Fibroblast of villous mesenchyme (primary cell): ENCODE data around the gene ERBB4. TPM values are rescaled to one million over a fixed set of nuclear protein-coding genes. Genes with fewer than 3 reads are reported as not detected.

ENCODE experiments used
- DNase-seq: peaks from one replicate; pipeline ENCODE4 v3.0.0-alpha.2; 2010; ENCODE audit warnings: low read depth
- H3K4me3 ChIP-seq: 2 replicates; pipeline ENCODE4 v1.5.1; 2011; ENCODE audit warnings: low read depth, mild to moderate bottlenecking, low read length
- CTCF ChIP-seq: IDR thresholded peaks from 2 replicates; pipeline ENCODE4 v1.5.1; 2012; ENCODE audit warnings: low read depth, mild to moderate bottlenecking, low read length; ENCODE audit not compliant: insufficient read depth
- total RNA-seq: library from RNA; depleted of rRNA; stranded (reverse); fragments of >200 nt; gene quantifications from 2 replicates; pipeline ENCODE4 v1.2.3, GENCODE V29; 2012

ERBB4 gene
- total RNA-seq, 1 donor: under 0.01 TPM

GRCh38 chr2:211454679-211455078 is 1083.9 kb downstream of the ERBB4 start:
- no peak for DNase-seq
- no peak overlapping the region for H3K4me3 ChIP-seq
- TF ChIP-seq CTCF: no peak

- H3K4me3 ChIP-seq: no peak overlapping the region
- no peak for DNase-seq
- no peak for TF ChIP-seq CTCF
Observed at GRCh38 chr2:211453311-211453887, 1085.2 kb downstream of the ERBB4 start.

- H3K4me3 ChIP-seq: no peak overlapping the region
- DNase-seq: no peak
- TF ChIP-seq CTCF: no peak
Observed at GRCh38 chr2:211451642-211452041, 1087.0 kb downstream of the ERBB4 start.

- DNase-seq: no peak
- H3K4me3 ChIP-seq: no peak overlapping the region
- no peak for TF ChIP-seq CTCF
Observed at GRCh38 chr2:211449819-211450218, 1088.8 kb downstream of the ERBB4 start.

- H3K4me3 ChIP-seq: no peak overlapping the region
- no peak for DNase-seq
- no peak for TF ChIP-seq CTCF
Observed at GRCh38 chr2:211447548-211447947, 1091.1 kb downstream of the ERBB4 start.

- no peak overlapping the region for H3K4me3 ChIP-seq
- no peak for DNase-seq
- no peak for TF ChIP-seq CTCF
Observed at GRCh38 chr2:211440107-211440506, 1098.5 kb downstream of the ERBB4 start.

GRCh38 chr2:211439011-211439410 is 1099.6 kb downstream of the ERBB4 start:
- no peak overlapping the region for H3K4me3 ChIP-seq
- DNase-seq: no peak
- no peak for TF ChIP-seq CTCF
